ENCODE results near the gene PCAT6.

Gene PCAT6

GRCh38 chr1:202850593-202851362 is 40.0 kb downstream of the PCAT6 start:
- DNase-seq (ENCODE audit: low read depth), result no peak

GRCh38 chr1:202852163-202852904 is 41.6 kb downstream of the PCAT6 start:
- peak; percentile 29 for DNase-seq (ENCODE audit: low read depth)

DNA sequence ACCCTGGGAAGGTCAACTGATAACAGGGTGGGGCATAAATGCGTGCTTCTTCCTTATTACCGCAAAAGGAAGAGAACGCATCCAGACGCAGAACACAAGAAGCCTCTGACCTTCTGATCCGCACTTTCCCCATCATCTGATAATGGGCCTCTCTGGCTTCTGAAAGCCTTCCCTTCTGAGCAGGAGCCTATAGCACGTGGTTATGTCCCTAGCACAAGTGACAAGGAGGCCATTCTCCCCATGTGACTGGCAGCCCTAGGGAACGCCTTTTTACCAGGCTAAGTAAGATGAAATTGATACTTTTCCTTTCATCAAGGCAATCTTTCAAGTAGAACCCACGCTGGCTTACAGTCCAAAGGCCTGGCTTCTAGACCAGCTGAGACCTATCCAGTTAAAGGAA is 44.0 kb downstream of the PCAT6 start:
- no peak for DNase-seq (ENCODE audit: low read depth)

DNA sequence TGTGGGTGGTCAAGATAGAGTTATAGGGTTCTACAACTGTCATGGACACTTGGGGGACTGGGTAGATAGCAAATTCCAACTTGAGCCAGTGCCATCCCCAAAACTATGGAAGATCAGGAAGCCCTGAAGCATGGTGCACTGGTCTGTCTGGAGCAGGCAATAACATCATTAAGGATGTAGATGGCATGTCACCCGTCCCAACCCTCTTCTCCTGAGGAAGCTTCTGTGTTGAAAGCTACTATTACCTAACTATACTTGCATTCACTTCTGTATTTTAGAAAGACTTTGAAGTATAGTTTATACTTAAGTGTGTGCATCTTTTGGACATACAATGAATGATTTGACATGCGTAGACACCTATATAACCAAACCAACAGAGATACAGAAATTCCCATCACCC is 45.3 kb downstream of the PCAT6 start:
- no peak for DNase-seq (ENCODE audit: low read depth)

GRCh38 chr1:202857136-202857610 is 46.4 kb downstream of the PCAT6 start:
- no peak for DNase-seq (ENCODE audit: low read depth)

DNA sequence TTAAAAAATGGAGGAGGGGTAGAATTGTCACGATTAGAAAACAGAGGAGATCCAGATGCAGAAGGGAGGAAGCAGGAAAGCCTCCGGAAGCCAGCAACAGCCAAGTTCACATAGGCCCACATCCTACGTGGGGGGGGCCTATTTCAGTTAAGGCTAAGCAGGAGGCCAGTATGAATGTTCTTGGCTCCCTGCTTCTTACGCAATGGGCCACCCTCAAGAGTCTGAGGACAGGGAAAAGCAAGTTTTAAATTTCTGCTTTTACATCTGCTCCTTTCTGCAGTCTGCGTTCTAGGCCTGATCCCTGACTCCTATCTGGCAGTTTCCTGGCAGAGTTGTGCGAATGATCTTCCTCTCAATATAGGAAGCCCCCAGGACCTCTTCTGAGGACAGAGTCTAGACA is 47.6 kb downstream of the PCAT6 start:
- DNase-seq (ENCODE audit: low read depth), result peak; percentile 90

GRCh38 chr1:202858789-202859414 is 48.1 kb downstream of the PCAT6 start:
- DNase-seq (ENCODE audit: low read depth), result no peak

- no peak for DNase-seq (ENCODE audit: low read depth)
Measured at GRCh38 chr1:202860744-202861419, 50.1 kb downstream of the PCAT6 start.

Measured in fibroblast of gingiva (primary cell).